GM19240 (cell line): ENCODE data around the gene HDAC9.

Experiments
- DNase-seq: peaks from one replicate; pipeline ENCODE4 v3.0.0; 2011; ENCODE audit warnings: low spot score; ENCODE audit not compliant: insufficient read length

Gene HDAC9

GRCh38 chr7:18521945-18522566, 26.5 kb downstream of the HDAC9 start:
- no peak for DNase-seq

GRCh38 chr7:18524248-18524647, 28.7 kb downstream of the HDAC9 start:
- no peak for DNase-seq

- DNase-seq: no peak
Observed at GRCh38 chr7:18526368-18526878, 30.9 kb downstream of the HDAC9 start.

- no peak for DNase-seq
Observed at GRCh38 chr7:18529239-18529638, 33.7 kb downstream of the HDAC9 start.

GRCh38 chr7:18530224-18531179, 35.0 kb downstream of the HDAC9 start:
- no peak for DNase-seq

- no peak for DNase-seq
Observed at GRCh38 chr7:18531539-18531938, 36.0 kb downstream of the HDAC9 start.

- no peak for DNase-seq
Observed at GRCh38 chr7:18532813-18533212, 37.3 kb downstream of the HDAC9 start.

GRCh38 chr7:18534481-18534880, 38.9 kb downstream of the HDAC9 start:
- DNase-seq: no peak

GRCh38 chr7:18535810-18536415, 40.4 kb downstream of the HDAC9 start:
- no peak for DNase-seq

- no peak for DNase-seq
Observed at GRCh38 chr7:18536486-18536885, 40.9 kb downstream of the HDAC9 start.

GRCh38 chr7:18538554-18539250, 43.2 kb downstream of the HDAC9 start:
- no peak for DNase-seq

- no peak for DNase-seq
Observed at GRCh38 chr7:18540396-18540795, 44.8 kb downstream of the HDAC9 start.

GRCh38 chr7:18541181-18541870, 45.8 kb downstream of the HDAC9 start:
- DNase-seq: no peak

GRCh38 chr7:18541871-18542212, 46.3 kb downstream of the HDAC9 start:
- DNase-seq: no peak

- no peak for DNase-seq
Observed at GRCh38 chr7:18546576-18546975, 51.0 kb downstream of the HDAC9 start.

- no peak for DNase-seq
Observed at GRCh38 chr7:18547509-18548187, 52.1 kb downstream of the HDAC9 start.

- DNase-seq: no peak
Observed at GRCh38 chr7:18548534-18548933, 53.0 kb downstream of the HDAC9 start.

- no peak for DNase-seq
Observed at GRCh38 chr7:18550574-18550973, 55.0 kb downstream of the HDAC9 start.

- no peak for DNase-seq
Observed at GRCh38 chr7:18552316-18552916, 56.9 kb downstream of the HDAC9 start.
